ENCODE data around the gene NOPCHAP1.

NOPCHAP1 gene

DNA sequence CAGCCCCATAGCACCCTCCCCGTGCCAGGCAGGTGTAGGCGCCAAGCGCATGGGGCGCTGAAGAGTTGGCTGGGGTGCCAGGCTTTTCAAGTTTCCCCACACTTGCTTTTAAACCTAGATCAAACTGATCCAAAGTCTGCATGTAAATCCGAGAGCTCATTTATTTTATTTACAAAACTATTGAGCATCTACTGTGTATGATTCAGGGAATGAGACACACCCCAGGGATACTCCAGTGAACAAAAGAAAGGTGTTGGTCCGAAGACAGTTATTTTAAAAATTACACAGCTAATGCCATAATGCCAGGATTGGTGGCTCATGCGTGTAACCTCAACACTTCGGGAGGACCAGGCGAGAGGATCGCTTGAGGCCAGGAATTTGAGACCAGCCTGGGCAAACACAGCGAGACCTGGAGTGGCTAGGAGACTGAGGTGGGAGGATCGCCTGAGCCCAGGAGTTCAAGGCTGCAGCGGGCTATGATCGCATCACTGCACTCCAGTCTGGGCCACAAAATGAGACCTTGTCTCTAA, 27.2 kb upstream of the NOPCHAP1 start:
- no peaks in the 10 kb centered on the region for H3K9me3 ChIP-seq (replicated peaks in 1 of 2; ENCODE audit: control insufficient read depth in 2 of 2, insufficient read depth in 1 of 2, low read depth in 1 of 2, low read length in 2 of 2)
- peaks cover 0 to 56% (median 23%) of the 10 kb centered on the region in 3 experiments for H3K27me3 ChIP-seq (ENCODE audit: control insufficient read depth in 3 of 3, insufficient read depth in 3 of 3, low read depth in 1 of 3, low read length in 3 of 3)
- H2BK120ac ChIP-seq (ENCODE audit: low read depth, low read length), result no peak overlapping the region
- H2BK5ac ChIP-seq (ENCODE audit: low read length), result no peak overlapping the region
- H3K9ac ChIP-seq (ENCODE audit: low read depth, low read length, poor library complexity), result no peak overlapping the region
- H3K23ac ChIP-seq (ENCODE audit: low read depth, low read length, poor library complexity), result no peak overlapping the region
- H3K27ac ChIP-seq (replicated peaks; ENCODE audit: low read length), result no peak overlapping the region
- H3K18ac ChIP-seq (ENCODE audit: low read length), result peak overlapping the region; percentile 93
- DNase-seq (ENCODE audit: low spot score), result no peak
- H4K8ac ChIP-seq (ENCODE audit: low read depth, low read length), result no peak overlapping the region
- H2BK15ac ChIP-seq (ENCODE audit: low read length), result no peak overlapping the region
- peak overlapping the region; percentile 60 to 87 for H3K4me3 ChIP-seq (ENCODE audit: low read length in 2 of 2)
- WGBS, 2 donors (ENCODE audit: extremely low coverage in 2 of 2, insufficient read length in 2 of 2, insufficient replicate concordance in 1 of 2), result no CpG with 5 or more reads among the region's 14 CpGs
- H3K79me1 ChIP-seq (ENCODE audit: low read depth, low read length), result no peaks in the 10 kb centered on the region
- H3K36me3 ChIP-seq (replicated peaks in 1 of 2; ENCODE audit: control insufficient read depth in 2 of 2, insufficient read depth in 2 of 2, low read length in 2 of 2), result no peaks in the 10 kb centered on the region
- peak overlapping the region; percentile 100 for H2AFZ ChIP-seq (ENCODE audit: low read length)
- H2BK12ac ChIP-seq (ENCODE audit: low read length), result no peak overlapping the region
- H3K14ac ChIP-seq (ENCODE audit: low read length), result no peak overlapping the region
- no peak overlapping the region for H3K4ac ChIP-seq (ENCODE audit: low read length)
- no peak overlapping the region for H4K91ac ChIP-seq (ENCODE audit: low read depth, low read length, poor library complexity)
- peaks cover 2 to 4% of the 10 kb centered on the region in 2 donors for H3K4me1 ChIP-seq (ENCODE audit: control insufficient read depth in 2 of 2, insufficient read depth in 1 of 2, low read depth in 1 of 2, low read length in 2 of 2)
- peak overlapping the region; percentile 87 for H3K4me2 ChIP-seq (ENCODE audit: insufficient read depth, low read length, poor library complexity, severe bottlenecking)
- no peak overlapping the region for H2AK5ac ChIP-seq (ENCODE audit: low read depth, low read length)

DNA sequence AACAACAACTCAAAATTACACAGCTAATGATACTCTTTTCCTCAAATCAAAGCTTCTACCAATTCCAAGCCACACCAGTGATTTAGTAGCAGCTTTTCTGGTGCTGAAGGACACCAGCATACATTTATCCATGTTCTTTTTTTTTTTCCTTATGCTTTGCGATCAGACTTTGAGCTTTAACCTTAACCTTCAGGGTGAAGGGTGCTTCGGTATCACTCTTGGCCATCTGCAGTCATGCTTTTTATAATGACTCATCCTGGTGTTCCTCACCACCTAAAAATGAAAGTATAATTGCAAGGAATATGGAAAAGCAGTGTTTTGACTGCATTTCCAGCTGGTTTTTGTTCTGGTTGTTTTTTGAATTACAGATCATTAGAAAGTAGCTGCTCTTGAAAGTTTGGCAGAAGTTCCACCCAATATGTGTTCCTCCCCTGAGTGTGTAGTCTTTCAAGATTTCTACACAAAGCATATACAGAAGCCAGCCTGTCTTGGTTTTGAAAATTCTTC, 26.7 kb upstream of the NOPCHAP1 start:
- Histone ChIP-seq H3K27me3 (ENCODE audit: control insufficient read depth in 3 of 3, insufficient read depth in 3 of 3, low read depth in 1 of 3, low read length in 3 of 3) (peaks cover 0 to 51% (median 23%) of the 10 kb centered on the region in 3 experiments), H4K91ac (ENCODE audit: low read depth, low read length, poor library complexity) (no peak overlapping the region), H3K4me1 (ENCODE audit: control insufficient read depth in 2 of 2, insufficient read depth in 1 of 2, low read depth in 1 of 2, low read length in 2 of 2) (peaks cover 2 to 7% of the 10 kb centered on the region in 2 donors), H3K23ac (ENCODE audit: low read depth, low read length, poor library complexity) (no peak overlapping the region), H4K8ac (ENCODE audit: low read depth, low read length) (no peak overlapping the region), H3K79me1 (ENCODE audit: low read depth, low read length) (no peaks in the 10 kb centered on the region), H3K14ac (ENCODE audit: low read length) (no peak overlapping the region), H3K27ac (replicated peaks; ENCODE audit: low read length) (no peak overlapping the region), H3K9ac (ENCODE audit: low read depth, low read length, poor library complexity) (no peak overlapping the region), H2BK120ac (ENCODE audit: low read depth, low read length) (no peak overlapping the region), H3K4me3 (ENCODE audit: low read length in 2 of 2) (no peak overlapping the region), H2AFZ (ENCODE audit: low read length) (peak overlapping the region; percentile 9), H3K18ac (ENCODE audit: low read length) (no peak overlapping the region), H3K4me2 (ENCODE audit: insufficient read depth, low read length, poor library complexity, severe bottlenecking) (no peak overlapping the region), H2BK5ac (ENCODE audit: low read length) (no peak overlapping the region), H3K36me3 (replicated peaks in 1 of 2; ENCODE audit: control insufficient read depth in 2 of 2, insufficient read depth in 2 of 2, low read length in 2 of 2) (no peaks in the 10 kb centered on the region), H2AK5ac (ENCODE audit: low read depth, low read length) (no peak overlapping the region), H2BK15ac (ENCODE audit: low read length) (no peak overlapping the region), H3K4ac (ENCODE audit: low read length) (no peak overlapping the region), H2BK12ac (ENCODE audit: low read length) (no peak overlapping the region), H3K9me3 (replicated peaks in 1 of 2; ENCODE audit: control insufficient read depth in 2 of 2, insufficient read depth in 1 of 2, low read depth in 1 of 2, low read length in 2 of 2) (no peaks in the 10 kb centered on the region)
- DNase-seq (ENCODE audit: low spot score), result no peak
- WGBS, 2 donors (ENCODE audit: extremely low coverage in 2 of 2, insufficient read length in 2 of 2, insufficient replicate concordance in 1 of 2), result no CpG with 5 or more reads among the region's 2 CpGs

DNA sequence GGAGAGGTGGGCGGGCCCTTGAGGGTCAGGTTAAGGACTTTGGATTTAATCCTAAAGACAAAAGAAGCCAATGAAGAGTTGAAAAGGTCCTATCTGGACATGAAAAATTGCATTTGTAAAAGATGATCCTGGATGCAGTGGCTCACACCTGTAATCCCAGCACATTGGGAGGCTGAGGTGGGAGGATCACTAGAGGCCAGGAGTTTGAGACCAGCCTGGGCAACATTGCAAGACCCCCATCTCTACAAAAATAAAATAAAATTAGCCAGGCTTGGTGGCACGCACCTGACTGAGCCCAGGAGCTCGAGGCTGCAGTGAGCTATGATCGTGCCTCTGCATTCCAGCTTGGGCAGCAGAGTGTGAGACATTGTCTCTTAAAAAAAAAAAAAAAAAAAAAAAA, 25.7 kb upstream of the NOPCHAP1 start:
- Histone ChIP-seq H3K18ac (ENCODE audit: low read length) (no peak overlapping the region), H3K27me3 (ENCODE audit: control insufficient read depth in 3 of 3, insufficient read depth in 3 of 3, low read depth in 1 of 3, low read length in 3 of 3) (peaks cover 0 to 40% (median 21%) of the 10 kb centered on the region in 3 experiments), H2BK5ac (ENCODE audit: low read length) (no peak overlapping the region), H3K14ac (ENCODE audit: low read length) (no peak overlapping the region), H3K79me1 (ENCODE audit: low read depth, low read length) (no peaks in the 10 kb centered on the region), H2BK120ac (ENCODE audit: low read depth, low read length) (no peak overlapping the region), H3K4me3 (ENCODE audit: low read length in 2 of 2) (no peak overlapping the region), H3K9me3 (replicated peaks in 1 of 2; ENCODE audit: control insufficient read depth in 2 of 2, insufficient read depth in 1 of 2, low read depth in 1 of 2, low read length in 2 of 2) (no peaks in the 10 kb centered on the region), H2AFZ (ENCODE audit: low read length) (no peak overlapping the region), H4K8ac (ENCODE audit: low read depth, low read length) (no peak overlapping the region), H2BK12ac (ENCODE audit: low read length) (no peak overlapping the region), H3K4me2 (ENCODE audit: insufficient read depth, low read length, poor library complexity, severe bottlenecking) (no peak overlapping the region), H3K27ac (replicated peaks; ENCODE audit: low read length) (no peak overlapping the region), H3K4ac (ENCODE audit: low read length) (no peak overlapping the region), H2AK5ac (ENCODE audit: low read depth, low read length) (no peak overlapping the region), H3K4me1 (ENCODE audit: control insufficient read depth in 2 of 2, insufficient read depth in 1 of 2, low read depth in 1 of 2, low read length in 2 of 2) (peaks cover 2 to 13% of the 10 kb centered on the region in 2 donors), H3K23ac (ENCODE audit: low read depth, low read length, poor library complexity) (no peak overlapping the region), H3K36me3 (replicated peaks in 1 of 2; ENCODE audit: control insufficient read depth in 2 of 2, insufficient read depth in 2 of 2, low read length in 2 of 2) (no peaks in the 10 kb centered on the region), H4K91ac (ENCODE audit: low read depth, low read length, poor library complexity) (no peak overlapping the region), H2BK15ac (ENCODE audit: low read length) (no peak overlapping the region), H3K9ac (ENCODE audit: low read depth, low read length, poor library complexity) (no peak overlapping the region)
- DNase-seq (ENCODE audit: low spot score), result no peak
- no CpG with 5 or more reads among the region's 4 CpGs for whole genome bisulfite sequencing, 2 donors (ENCODE audit: extremely low coverage in 2 of 2, insufficient read length in 2 of 2, insufficient replicate concordance in 1 of 2)

DNA sequence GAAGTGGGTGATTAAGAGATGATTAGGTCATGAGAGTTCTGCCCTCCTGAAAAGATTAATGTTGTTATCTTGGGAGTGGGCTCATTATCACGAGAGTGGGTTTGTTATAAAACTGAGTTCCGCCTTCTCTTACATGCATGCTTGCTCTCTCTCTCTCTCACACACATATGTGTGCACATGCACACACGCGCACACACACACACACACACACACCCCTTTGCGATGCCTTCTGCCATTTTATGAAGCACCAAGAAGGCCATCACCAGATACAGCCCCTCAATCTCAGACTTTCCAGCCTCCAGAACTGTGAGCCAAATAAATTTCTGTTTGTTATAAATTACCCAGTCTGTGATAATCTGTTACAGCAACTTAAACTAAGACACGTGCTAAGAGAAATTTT, 22.4 kb upstream of the NOPCHAP1 start:
- H2AFZ ChIP-seq (ENCODE audit: low read length), result peak overlapping the region; percentile 1
- no peak overlapping the region for H3K18ac ChIP-seq (ENCODE audit: low read length)
- no peak overlapping the region for H2AK5ac ChIP-seq (ENCODE audit: low read depth, low read length)
- no peaks in the 10 kb centered on the region for H3K79me1 ChIP-seq (ENCODE audit: low read depth, low read length)
- H2BK120ac ChIP-seq (ENCODE audit: low read depth, low read length), result no peak overlapping the region
- no peak overlapping the region for H3K23ac ChIP-seq (ENCODE audit: low read depth, low read length, poor library complexity)
- H3K36me3 ChIP-seq (replicated peaks in 1 of 2; ENCODE audit: control insufficient read depth in 2 of 2, insufficient read depth in 2 of 2, low read length in 2 of 2), result no peaks in the 10 kb centered on the region
- no peak overlapping the region for H3K9ac ChIP-seq (ENCODE audit: low read depth, low read length, poor library complexity)
- WGBS, 2 donors (ENCODE audit: extremely low coverage in 2 of 2, insufficient read length in 2 of 2, insufficient replicate concordance in 1 of 2), result no CpG with 5 or more reads among the region's 6 CpGs
- no peak overlapping the region for H2BK12ac ChIP-seq (ENCODE audit: low read length)
- no peak overlapping the region for H3K4me2 ChIP-seq (ENCODE audit: insufficient read depth, low read length, poor library complexity, severe bottlenecking)
- no peak overlapping the region for H3K14ac ChIP-seq (ENCODE audit: low read length)
- H2BK5ac ChIP-seq (ENCODE audit: low read length), result no peak overlapping the region
- no peak overlapping the region for H3K27ac ChIP-seq (replicated peaks; ENCODE audit: low read length)
- no peak overlapping the region for H4K91ac ChIP-seq (ENCODE audit: low read depth, low read length, poor library complexity)
- H3K4me1 ChIP-seq (ENCODE audit: control insufficient read depth in 2 of 2, insufficient read depth in 1 of 2, low read depth in 1 of 2, low read length in 2 of 2), result peaks cover 0 to 13% of the 10 kb centered on the region in 2 donors
- H3K4me3 ChIP-seq (ENCODE audit: low read length in 2 of 2), result no peak overlapping the region
- DNase-seq (ENCODE audit: low spot score), result no peak
- peaks cover 0 to 15% (median 7%) of the 10 kb centered on the region in 3 experiments for H3K27me3 ChIP-seq (ENCODE audit: control insufficient read depth in 3 of 3, insufficient read depth in 3 of 3, low read depth in 1 of 3, low read length in 3 of 3)
- H4K8ac ChIP-seq (ENCODE audit: low read depth, low read length), result no peak overlapping the region
- H3K4ac ChIP-seq (ENCODE audit: low read length), result no peak overlapping the region
- no peak overlapping the region for H2BK15ac ChIP-seq (ENCODE audit: low read length)
- H3K9me3 ChIP-seq (replicated peaks in 1 of 2; ENCODE audit: control insufficient read depth in 2 of 2, insufficient read depth in 1 of 2, low read depth in 1 of 2, low read length in 2 of 2), result peaks cover 2 to 4% of the 10 kb centered on the region in 2 donors

Measured in neuronal stem cell (in vitro differentiated cells).